Stomach (tissue), 9 donors: Measurements from ENCODE around the gene DPYSL5. TPM values are rescaled to one million over a fixed set of nuclear protein-coding genes. Genes with fewer than 3 reads are reported as not detected.

Experiments used
- DNase-seq, 2 donors: peaks; one replicate each; pipeline versions ENCODE4 v3.0.0 to v3.0.0-alpha.2; 2013 to 2019
- H3K27ac ChIP-seq, 5 donors: fragments of 200-600 bp in 4 of 5; sonication (generic) in 4 of 5; one replicate each; pipeline ENCODE4 v1.5.1; 2013 to 2019; ENCODE audit warnings: mild to moderate bottlenecking in 1 of 5, moderate library complexity in 1 of 5
- H3K27me3 ChIP-seq, 3 donors: fragments of 200-600 bp; sonication (generic); one replicate each; pipeline ENCODE4 v1.5.1; 2017 to 2019; ENCODE audit warnings: mixed run types in 1 of 3
- H3K36me3 ChIP-seq, 4 donors: fragments of 200-600 bp; sonication (generic); 1 replicate in 3 of 4; 2 replicates in 1 of 4; pipeline ENCODE4 v1.5.1; 2016 to 2019
- H3K4me1 ChIP-seq, 4 donors: fragments of 200-600 bp; sonication (generic); one replicate each; pipeline ENCODE4 v1.5.1; 2016 to 2019
- H3K4me3 ChIP-seq, 4 donors: fragments of 200-600 bp; sonication (generic) in 3 of 4; one replicate each; pipeline ENCODE4 v1.5.1; 2016 to 2019; ENCODE audit warnings: mild to moderate bottlenecking in 1 of 4
- H3K9me3 ChIP-seq, 4 donors: fragments of 200-600 bp; sonication (generic); one replicate each; pipeline ENCODE4 v1.5.1; 2016 to 2019
- CTCF ChIP-seq, 7 experiments: fragments of 450-650 bp in 4 of 7; fragments of 200-600 bp in 3 of 7; sonication (generic) in 3 of 7; IDR thresholded peaks; one replicate each; pipeline ENCODE4 v1.5.1; 2016 to 2019; ENCODE audit warnings: antibody characterized with exemption in 7 of 7, control low read depth in 2 of 7, mild to moderate bottlenecking in 1 of 7
- EP300 ChIP-seq: sonication (generic); formaldehyde crosslinking; IDR thresholded peaks from one replicate; pipeline ENCODE4 v1.6.1; 2017; ENCODE audit warnings: antibody characterized with exemption
- POLR2A ChIP-seq, 4 donors: fragments of 450-650 bp; IDR thresholded peaks; one replicate each; pipeline ENCODE4 v1.6.1; 2016; ENCODE audit warnings: antibody characterized with exemption in 4 of 4, control low read depth in 2 of 4, mild to moderate bottlenecking in 1 of 4, moderate library complexity in 1 of 4
- POLR2AphosphoS5 ChIP-seq, 3 donors: sonication (generic); formaldehyde crosslinking; IDR thresholded peaks; one replicate each; pipeline ENCODE4 v1.6.1; 2016; ENCODE audit warnings: antibody characterized with exemption in 3 of 3
- whole genome bisulfite sequencing, 5 donors: extraction: QIAGEN DNeasy Blood & Tissue Kit in 3 of 5; methylation state at CpG; one replicate each; pipeline versions ENCODE4 v1.1.5 to v1.1.7; 2013 to 2018; 5-methylcytosine and 5-hydroxymethylcytosine counted together
- intact Hi-C: fragments of 100-400 bp; cut with DNase I; formaldehyde crosslinking; loops from one replicate; pipeline ENCODE4 v1.15.1; 2023; ENCODE audit warnings: low total_unique reads
- polyA plus RNA-seq, 3 donors: library from polyadenylated mRNA; stranded (reverse); fragments of 200-250 nt; gene quantifications; one replicate each; pipeline ENCODE4 v1.2.3, GENCODE V29; 2013
- total RNA-seq, 5 donors: library from RNA; depleted of rRNA; stranded (reverse); fragments of >200 nt; gene quantifications; one replicate each; pipeline versions ENCODE4 v1.1.0 to v1.2.3, GENCODE V29; 2014 to 2016
- donor health status: healthy with polysubstance abuse.
- donor health status: Bipolar disorder and iron deficiency.
- donor health status: healthy.

The DPYSL5 gene
- total and polyA plus RNA-seq, 8 donors = 0.06 to 0.55 TPM; not detected in 6

GRCh38 chr2:26914659-26915310 is 66.9 kb downstream of the DPYSL5 start:
- intact Hi-C loops = no loop called here
- Histone ChIP-seq H3K27me3 (peaks cover 0 to 62% (median 17%) of the 10 kb centered on the region in 3 donors), H3K27ac (no peak overlapping the region), H3K4me1 (no peaks in the 10 kb centered on the region), H3K4me3 (no peak overlapping the region), H3K9me3 (no peaks in the 10 kb centered on the region), H3K36me3 (no peaks in the 10 kb centered on the region)
- no peak for DNase-seq
- 57 to 73% (median 65%) methylated on average over 4 of the region's 4 CpGs for WGBS, 5 donors
- TF ChIP-seq CTCF (IDR thresholded peaks at IDR 0.05) (no peak), EP300 (no peak), POLR2A (IDR thresholded peaks at IDR 0.05) (no peak), POLR2AphosphoS5 (IDR thresholded peaks at IDR 0.05) (no peak)

- no peak for DNase-seq
- H3K4me1 ChIP-seq = no peaks in the 10 kb centered on the region
- no peaks in the 10 kb centered on the region for H3K9me3 ChIP-seq
- intact Hi-C loops = no loop called here
- H3K27me3 ChIP-seq = peaks cover 0 to 62% (median 17%) of the 10 kb centered on the region in 3 donors
- no peak overlapping the region for H3K4me3 ChIP-seq
- no peaks in the 10 kb centered on the region for H3K36me3 ChIP-seq
- no peak overlapping the region for H3K27ac ChIP-seq
- TF ChIP-seq CTCF (IDR thresholded peaks at IDR 0.05) (no peak), POLR2AphosphoS5 (IDR thresholded peaks at IDR 0.05) (no peak), EP300 (no peak), POLR2A (IDR thresholded peaks at IDR 0.05) (no peak)
- WGBS, 5 donors = 91 to 100% (median 93%) methylated on average over 5 of the region's 5 CpGs
Observed at GRCh38 chr2:26915316-26915715, 67.4 kb downstream of the DPYSL5 start.

- Histone ChIP-seq H3K4me1 (no peaks in the 10 kb centered on the region), H3K27ac (no peak overlapping the region), H3K9me3 (no peaks in the 10 kb centered on the region), H3K4me3 (no peak overlapping the region), H3K27me3 (peaks cover 0 to 59% (median 17%) of the 10 kb centered on the region in 3 donors), H3K36me3 (no peaks in the 10 kb centered on the region)
- 68 to 75% (median 71%) methylated on average over 7 of the region's 7 CpGs for WGBS, 5 donors
- intact Hi-C loops = no loop called here
- TF ChIP-seq POLR2AphosphoS5 (IDR thresholded peaks at IDR 0.05) = no peak
- TF ChIP-seq CTCF (IDR thresholded peaks at IDR 0.05) = no peak
- TF ChIP-seq POLR2A (IDR thresholded peaks at IDR 0.05) = no peak
- no peak for TF ChIP-seq EP300
- DNase-seq = no peak
Observed at GRCh38 chr2:26916128-26916692, 68.3 kb downstream of the DPYSL5 start.

- WGBS, 5 donors = 52 to 77% (median 57%) methylated on average over 5 of the region's 5 CpGs
- peaks cover 0 to 55% (median 9%) of the 10 kb centered on the region in 3 donors for H3K27me3 ChIP-seq
Observed at GRCh38 chr2:26917135-26917836, 69.4 kb downstream of the DPYSL5 start.

More at GRCh38 chr2:26917135-26917836, 69.4 kb downstream of the DPYSL5 start:
- TF ChIP-seq EP300 (no peak), POLR2AphosphoS5 (IDR thresholded peaks at IDR 0.05) (no peak), POLR2A (IDR thresholded peaks at IDR 0.05) (no peak), CTCF (IDR thresholded peaks at IDR 0.05) (no peak)
- intact Hi-C loops = no loop called here
- no peak overlapping the region for H3K4me3 ChIP-seq
- H3K27ac ChIP-seq = no peak overlapping the region
- no peaks in the 10 kb centered on the region for H3K9me3 ChIP-seq
- no peak for DNase-seq
- H3K36me3 ChIP-seq = no peaks in the 10 kb centered on the region
- H3K4me1 ChIP-seq = no peaks in the 10 kb centered on the region
